Medulla oblongata (tissue), 1 donor: ENCODE measurements around the gene ANKRD35.
"Not testable (repeated sequence)": the region's sequence is repeated elsewhere in the genome, so short reads cannot be mapped to it uniquely, and the experiment has no call there.

Source experiments
- DNase-seq: peaks from one replicate; pipeline ENCODE4 v3.0.0-alpha.2; 2015; ENCODE audit errors: extremely low spot score

Gene ANKRD35, protein sequence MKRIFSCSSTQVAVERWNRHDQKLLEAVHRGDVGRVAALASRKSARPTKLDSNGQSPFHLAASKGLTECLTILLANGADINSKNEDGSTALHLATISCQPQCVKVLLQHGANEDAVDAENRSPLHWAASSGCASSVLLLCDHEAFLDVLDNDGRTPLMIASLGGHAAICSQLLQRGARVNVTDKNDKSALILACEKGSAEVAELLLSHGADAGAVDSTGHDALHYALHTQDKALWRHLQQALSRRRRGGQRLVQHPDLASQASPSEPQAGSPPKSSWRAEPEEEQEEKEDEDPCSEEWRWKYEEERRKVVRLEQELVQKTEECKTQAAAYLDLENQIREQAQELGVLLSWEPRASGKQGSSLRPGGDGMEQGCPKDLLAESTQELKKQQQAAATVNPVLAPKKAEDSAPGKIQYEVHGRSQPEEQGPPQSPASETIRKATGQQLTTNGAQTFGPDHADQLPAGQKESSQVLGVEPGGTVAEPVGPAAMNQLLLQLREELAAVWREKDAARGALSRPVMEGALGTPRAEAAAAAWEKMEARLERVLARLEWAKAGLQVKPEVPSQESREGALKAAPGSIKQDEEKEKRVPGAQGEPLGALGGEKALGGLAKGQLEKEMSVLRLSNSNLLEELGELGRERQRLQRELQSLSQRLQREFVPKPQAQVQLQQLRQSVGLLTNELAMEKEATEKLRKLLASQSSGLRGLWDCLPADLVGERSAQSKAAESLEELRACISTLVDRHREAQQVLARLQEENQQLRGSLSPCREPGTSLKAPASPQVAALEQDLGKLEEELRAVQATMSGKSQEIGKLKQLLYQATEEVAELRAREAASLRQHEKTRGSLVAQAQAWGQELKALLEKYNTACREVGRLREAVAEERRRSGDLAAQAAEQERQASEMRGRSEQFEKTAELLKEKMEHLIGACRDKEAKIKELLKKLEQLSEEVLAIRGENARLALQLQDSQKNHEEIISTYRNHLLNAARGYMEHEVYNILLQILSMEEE

GRCh38 chr1:145885738-145886287 is at the start of gene ANKRD35:
Gene ANKRD35 (minus strand): TSS chr1:145885866. CDS start chr1:145885758, 108 bp downstream.
- DNase-seq = peak; percentile 80

GRCh38 chr1:145932522-145933009 is 46.9 kb upstream of the ANKRD35 start:
- DNase-seq = not testable (repeated sequence)

DNA sequence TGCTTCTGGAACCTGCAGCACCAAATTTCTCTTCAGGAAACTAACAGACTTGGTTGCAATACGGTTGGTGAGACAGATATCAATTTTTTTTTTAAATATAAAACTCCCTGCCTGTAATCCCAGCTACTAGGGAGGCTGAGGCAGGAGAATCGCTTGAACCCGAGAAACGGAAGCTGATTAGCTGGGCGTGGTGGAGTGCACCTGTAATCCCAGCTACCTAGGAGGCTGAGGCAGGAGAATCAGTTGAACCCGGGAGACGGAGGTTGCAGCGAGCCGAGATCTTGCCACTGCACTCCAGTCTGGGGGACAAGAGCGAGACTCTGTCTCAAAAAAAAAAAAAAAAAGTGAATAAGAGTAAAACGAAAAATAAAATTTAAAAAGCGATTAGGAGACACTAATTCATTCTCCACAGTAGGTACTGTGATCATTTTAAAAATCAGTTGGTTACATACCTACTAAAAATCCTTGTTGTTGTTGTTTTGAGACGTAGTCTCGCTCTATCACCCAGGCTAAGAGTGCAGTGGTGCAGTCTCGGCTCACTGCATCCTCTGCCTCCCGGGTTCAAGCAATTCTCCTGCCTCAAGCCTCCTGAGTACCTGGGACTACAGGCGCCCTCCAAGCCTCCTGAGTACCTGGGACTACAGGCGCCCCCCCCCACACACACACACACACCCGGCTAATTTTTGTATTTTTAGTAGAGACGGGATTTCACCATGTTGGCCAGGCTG is 42.4 kb upstream of the ANKRD35 start:
- DNase-seq = no peak

DNA sequence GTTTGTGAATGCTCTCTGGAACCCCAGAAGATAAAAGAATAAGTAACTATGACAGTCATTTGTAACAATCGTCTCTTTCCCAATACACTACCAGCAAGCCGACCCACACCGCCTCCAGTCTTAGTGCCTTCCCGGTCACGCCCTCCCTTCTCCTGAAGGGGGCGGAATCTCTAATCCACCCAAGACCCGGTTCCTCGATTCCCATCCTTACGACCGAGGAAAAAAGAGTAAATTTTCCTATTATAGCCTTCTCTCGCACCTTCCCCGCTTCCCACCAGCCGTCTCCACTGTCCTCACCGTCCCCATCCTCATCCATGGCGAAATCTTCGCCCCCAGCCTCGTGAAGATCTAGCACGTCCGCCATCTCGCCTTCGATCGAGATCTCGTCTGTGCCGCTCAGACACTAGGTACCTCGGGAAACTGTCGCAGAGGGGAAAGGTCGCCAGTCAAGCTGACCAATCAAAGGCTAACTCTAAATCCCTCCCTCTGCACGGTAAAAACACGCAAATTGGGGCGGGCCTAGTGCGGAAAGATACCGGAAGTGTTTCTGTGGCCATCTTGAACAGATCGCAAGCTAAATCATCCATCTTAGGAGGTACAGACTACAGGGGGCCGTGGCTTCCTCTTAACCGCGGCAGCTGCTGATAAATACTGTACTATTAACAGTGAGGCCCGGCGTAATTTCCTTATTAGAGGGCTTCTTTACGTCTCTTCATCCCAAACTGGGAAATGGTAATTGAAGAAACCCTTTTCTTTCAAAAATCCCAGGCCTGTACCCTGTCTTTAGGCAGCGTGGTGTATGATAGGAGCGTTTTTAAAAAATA is 41.6 kb upstream of the ANKRD35 start, which contains the start of gene RBM8A:
Gene RBM8A, minus strand, starts transcription at position 422 of the 824 bp plus-strand sequence. Its CDS starts 58 bp downstream, at position 364.
- DNase-seq = peak; percentile 99

- DNase-seq = no peak
These were observed 41.0 kb upstream of the ANKRD35 start for GRCh38 chr1:145926686-145927062.

DNA sequence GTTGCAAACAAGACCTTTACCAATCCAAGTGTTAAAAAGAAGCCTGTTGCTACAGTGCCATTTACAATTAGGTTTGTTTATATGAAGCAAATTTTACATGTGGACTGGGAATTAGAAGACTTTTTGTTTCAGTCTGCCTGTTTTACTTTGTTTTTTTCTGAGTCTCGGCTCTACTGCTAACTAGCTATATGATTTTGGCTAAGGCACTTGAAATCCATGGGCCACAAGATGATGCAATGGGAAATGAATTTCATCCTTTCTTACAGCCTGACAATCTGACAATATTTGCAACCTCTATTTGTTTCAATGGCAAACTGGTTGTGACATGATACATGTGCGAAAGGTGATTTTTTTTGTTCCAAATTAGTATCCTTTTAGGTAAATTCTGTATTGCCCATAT is 36.6 kb upstream of the ANKRD35 start:
- no peak for DNase-seq

DNA sequence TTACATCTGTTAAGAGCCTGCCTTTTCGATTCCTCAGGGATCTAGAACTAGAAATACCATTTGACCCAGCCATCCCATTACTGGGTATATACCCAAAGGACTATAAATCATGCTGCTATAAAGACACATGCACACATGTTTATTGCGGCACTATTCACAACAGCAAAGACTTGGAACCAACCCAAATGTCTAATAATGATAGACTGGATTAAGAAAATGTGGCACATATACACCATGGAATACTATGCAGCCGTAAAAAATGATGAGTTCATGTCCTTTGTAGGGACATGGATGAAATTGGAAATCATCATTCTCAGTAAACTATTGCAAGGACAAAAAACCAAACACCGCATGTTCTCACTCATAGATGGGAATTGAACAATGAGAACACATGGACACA is 34.6 kb upstream of the ANKRD35 start:
- not testable (repeated sequence) for DNase-seq

- DNase-seq = peak; percentile 45
These were observed 33.6 kb upstream of the ANKRD35 start for GRCh38 chr1:145918992-145919939.

DNA sequence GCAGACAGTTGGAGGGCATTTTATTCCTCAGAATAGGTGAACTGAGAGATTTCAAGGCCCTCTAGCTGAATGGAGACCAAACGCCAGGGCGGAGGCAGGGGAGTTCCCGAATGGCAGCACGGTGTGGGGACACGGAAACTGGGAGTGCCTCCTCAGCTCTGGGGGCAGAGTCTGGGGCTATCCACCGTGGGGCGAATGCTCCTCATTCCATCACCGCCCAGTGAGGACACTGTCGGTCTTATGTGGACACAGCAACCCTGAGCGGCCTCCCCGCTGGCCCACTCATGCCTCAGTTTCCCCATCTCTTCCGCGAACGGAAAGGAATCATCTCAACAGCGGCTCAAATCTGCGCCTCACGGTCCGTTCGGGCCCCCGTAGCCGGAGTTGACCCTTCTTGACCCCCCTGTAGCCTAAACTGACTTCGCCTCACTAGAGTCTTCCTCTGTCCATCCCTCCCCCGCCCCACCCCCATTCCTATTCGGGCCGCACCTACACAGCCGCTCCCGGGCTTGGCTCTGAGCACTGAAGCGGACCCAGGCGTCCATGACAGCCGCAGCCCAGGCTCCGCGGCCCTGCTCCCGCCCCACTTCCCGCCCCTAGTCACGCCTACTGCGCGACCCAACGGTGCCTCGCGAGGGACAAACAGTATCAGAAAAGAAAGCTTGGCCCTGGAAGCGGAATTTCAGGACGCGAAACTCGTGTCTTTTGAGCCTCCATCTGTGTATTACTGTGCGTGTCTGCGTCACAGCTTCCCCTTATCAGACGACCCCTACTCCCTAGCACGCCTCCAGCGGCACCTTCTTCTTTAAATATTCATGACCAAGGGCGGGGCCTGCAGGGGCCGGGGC is 32.7 kb upstream of the ANKRD35 start, which contains the start of gene PEX11B:
Gene PEX11B, minus strand, starts transcription at position 574 of the 848 bp plus-strand sequence. Its CDS starts 29 bp downstream, at position 545.
- DNase-seq = peak; percentile 93

DNA sequence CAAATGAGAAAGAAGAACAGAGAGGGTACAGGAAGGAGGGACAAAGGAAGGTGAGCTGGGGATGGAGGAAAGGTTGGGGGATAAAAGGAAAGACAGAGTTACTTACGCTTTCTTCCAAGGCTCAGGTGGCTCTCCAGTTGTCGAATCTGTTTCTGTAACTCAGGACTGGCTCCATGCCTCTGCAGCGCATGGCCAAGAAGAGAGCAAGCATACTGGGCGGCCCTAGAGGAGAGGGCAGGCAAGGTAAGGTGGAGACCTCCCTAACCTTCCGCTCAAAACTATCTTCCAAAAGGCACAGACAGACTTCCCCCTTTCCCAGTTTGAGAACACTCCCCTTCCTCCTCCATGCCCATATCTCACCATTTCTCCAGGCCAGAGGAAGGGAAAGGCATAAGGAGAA is 31.9 kb upstream of the ANKRD35 start:
- DNase-seq = no peak

- DNase-seq = no peak
These were observed 31.1 kb upstream of the ANKRD35 start for GRCh38 chr1:145916745-145917144.

DNA sequence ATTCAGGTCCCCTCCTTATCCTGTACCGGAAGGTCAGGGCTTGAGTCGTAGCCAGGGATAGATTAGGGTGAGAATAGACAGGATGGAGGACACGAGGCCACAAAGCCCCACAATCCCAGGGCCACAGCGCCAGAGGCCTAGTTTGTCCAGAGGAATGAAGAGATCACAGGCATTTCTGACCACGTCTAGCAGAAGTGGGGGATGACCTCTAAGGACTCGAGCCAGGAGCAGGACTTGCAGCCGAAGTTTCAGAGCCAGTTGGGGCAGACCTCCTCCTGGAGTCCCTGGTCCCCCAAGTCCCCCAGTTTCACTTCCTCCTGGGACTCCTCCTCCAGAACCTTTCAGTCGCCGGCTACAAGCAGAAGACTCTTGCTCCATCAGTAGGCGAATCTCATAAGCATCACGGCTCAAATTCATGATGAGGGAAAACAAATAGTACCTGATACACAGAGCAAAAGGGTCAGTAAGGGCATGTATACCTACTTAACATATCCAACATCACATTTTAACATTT is 26.5 kb upstream of the ANKRD35 start:
- no peak for DNase-seq

DNA sequence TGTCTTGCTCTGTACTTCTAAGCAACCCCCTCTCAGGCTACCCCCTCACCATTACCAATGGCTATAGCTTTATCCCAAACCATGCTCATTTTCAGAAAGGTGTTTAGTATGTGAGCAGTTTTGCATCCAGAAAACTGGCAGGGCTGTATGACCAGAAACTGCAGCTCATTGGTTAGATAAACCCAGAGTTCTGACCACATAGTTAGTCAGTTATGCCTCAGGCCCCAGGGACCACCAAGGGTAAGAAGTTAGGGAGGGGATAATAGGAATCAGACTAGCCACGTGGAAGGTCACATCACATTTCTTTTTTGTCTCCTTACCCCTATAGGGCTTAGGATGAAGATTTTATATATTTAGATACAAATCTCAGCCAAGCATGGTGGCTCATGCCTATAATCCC is 23.0 kb upstream of the ANKRD35 start:
- no peak for DNase-seq

DNA sequence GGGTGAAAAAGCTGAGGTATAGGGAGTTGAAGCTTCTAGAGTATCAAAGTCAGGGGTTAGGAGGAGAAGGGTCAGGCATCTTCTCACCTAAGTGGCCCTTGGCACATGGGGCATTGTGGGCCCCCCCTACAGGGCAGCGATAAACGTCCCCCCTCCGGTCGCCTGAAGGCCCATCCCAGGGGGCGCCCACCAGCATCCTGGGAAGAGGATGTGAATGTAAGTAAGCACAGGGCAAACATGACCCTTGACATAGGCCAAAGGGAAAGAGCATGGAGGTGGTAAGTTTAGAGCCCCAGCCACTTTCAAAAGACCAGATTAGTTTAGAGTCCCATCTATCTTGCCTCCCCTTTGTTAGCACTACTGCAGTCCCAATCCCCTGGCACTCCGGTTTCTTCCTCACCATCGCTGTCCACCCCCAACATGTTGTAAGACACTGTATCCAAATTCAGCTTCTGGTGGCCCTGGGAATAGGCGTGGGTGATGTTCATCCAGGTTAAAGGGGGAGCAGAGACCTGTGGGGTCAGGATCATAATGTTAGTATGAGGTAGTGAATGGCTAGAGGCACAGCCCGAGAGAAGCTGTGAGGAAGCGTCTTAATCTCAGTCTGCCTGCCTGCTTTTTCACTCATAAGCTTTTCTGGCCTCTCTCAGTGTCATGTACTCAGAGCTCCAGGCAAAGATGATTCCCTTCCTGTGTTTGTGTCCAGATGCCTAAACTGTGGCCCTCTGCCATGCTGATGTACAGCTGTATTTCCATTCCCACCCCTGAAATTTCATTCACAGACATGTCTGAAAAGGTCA is 21.5 kb upstream of the ANKRD35 start:
- no peak for DNase-seq

GRCh38 chr1:145901312-145902021 is 15.8 kb upstream of the ANKRD35 start:
- DNase-seq = no peak

DNA sequence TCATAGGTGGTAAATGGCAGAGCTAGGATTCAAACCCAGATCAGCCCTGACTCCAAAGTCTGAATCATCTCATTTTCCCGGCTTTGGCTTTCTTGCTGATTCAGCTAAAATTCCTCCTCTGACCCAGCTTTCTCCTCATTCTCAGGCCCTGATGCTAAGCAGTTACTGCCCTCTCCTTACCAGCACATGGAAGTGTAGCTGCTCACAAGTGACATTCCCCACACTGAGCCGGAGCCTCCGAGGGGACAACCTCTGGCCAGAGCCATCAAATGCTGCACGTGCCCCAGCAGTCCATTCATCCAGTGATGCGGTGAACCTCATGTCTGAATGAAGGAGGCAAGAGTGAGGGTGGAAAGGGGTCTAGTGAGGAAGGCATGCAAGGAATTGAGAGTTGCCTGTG is 13.1 kb upstream of the ANKRD35 start:
- DNase-seq = no peak
